Activated T-helper 17 cell treated with anti-CD3 and anti-CD28 coated beads, Interleukin-2, amount 50 U/mL, for 72 hours (primary cell): ENCODE measurements around the gene MAP3K21. TPM values are rescaled to one million over a fixed set of nuclear protein-coding genes. Genes with fewer than 3 reads are reported as not detected.

Source experiments
- ATAC-seq: fragments of 150-1000 bp; cut with Tn5 transposase; replicated peaks from 2 replicates; pipeline ENCODE4 v1.10.0; 2021; ENCODE audit warnings: mild to moderate bottlenecking, moderate library complexity
- H3K27ac Mint-ChIP-seq: one replicate; pipeline ENCODE4 v1.8.0; 2022; ENCODE audit warnings: mixed read lengths
- H3K27me3 Mint-ChIP-seq: one replicate; pipeline ENCODE4 v1.8.0; 2022; ENCODE audit warnings: mixed read lengths
- H3K36me3 Mint-ChIP-seq: one replicate; pipeline ENCODE4 v1.8.0; 2022; ENCODE audit warnings: low read depth, mild to moderate bottlenecking, mixed read lengths
- H3K4me1 Mint-ChIP-seq: one replicate; pipeline ENCODE4 v1.8.0; 2022; ENCODE audit warnings: mixed read lengths
- H3K4me3 Mint-ChIP-seq: one replicate; pipeline ENCODE4 v1.8.0; 2022; ENCODE audit warnings: mild to moderate bottlenecking, mixed read lengths
- H3K9me3 Mint-ChIP-seq: one replicate; pipeline ENCODE4 v1.8.0; 2022; ENCODE audit warnings: mixed read lengths
- total RNA-seq, 2 donors: library from RNA; stranded (reverse); gene quantifications; one replicate each; pipeline ENCODE4 v1.2.3, GENCODE V29; 2022

Gene MAP3K21
- total RNA-seq, 2 donors from 2014 or later, result 7.3 to 17.7 TPM

DNA sequence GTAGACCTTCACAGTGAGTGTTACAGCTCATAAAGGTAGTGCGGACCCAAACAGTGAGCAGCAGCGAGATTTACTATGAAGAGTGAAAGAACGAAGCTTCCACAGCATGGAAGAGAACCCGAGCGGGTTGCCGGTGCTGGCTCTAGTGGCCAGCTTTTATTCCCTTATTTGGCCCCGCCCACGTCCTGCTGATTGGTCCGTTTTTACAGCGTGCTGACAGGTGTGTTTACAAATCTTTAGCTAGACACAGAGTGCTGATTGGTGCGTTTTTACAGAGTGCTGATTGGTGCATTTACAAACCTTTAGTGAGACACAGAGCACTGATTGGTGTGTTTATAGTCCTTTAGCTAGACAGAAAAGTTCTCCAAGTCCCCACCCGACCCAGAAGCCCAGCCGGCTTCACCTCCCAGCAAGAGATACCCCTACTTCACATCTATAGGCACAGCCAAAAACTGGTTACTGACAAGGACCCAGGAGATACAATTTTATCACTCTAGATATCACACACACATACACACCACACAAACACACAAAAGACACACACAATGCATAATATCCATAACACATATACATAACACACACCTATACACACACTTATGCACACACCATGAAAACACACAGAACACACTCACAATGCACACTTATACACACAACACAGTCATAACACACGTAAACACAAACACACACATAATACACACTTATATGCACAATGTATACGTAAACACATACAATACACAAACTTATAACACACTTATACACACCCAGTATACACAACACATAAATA, 68.5 kb downstream of the MAP3K21 start:
- ATAC-seq, result no peak
- peaks cover 21% of the 10 kb centered on the region for H3K27me3 Mint-ChIP-seq
- H3K4me1 Mint-ChIP-seq, result no peaks in the 10 kb centered on the region
- no peaks in the 10 kb centered on the region for H3K9me3 Mint-ChIP-seq
- H3K4me3 Mint-ChIP-seq, result no peak overlapping the region
- H3K36me3 Mint-ChIP-seq, result no peaks in the 10 kb centered on the region
- H3K27ac Mint-ChIP-seq, result no peak overlapping the region

DNA sequence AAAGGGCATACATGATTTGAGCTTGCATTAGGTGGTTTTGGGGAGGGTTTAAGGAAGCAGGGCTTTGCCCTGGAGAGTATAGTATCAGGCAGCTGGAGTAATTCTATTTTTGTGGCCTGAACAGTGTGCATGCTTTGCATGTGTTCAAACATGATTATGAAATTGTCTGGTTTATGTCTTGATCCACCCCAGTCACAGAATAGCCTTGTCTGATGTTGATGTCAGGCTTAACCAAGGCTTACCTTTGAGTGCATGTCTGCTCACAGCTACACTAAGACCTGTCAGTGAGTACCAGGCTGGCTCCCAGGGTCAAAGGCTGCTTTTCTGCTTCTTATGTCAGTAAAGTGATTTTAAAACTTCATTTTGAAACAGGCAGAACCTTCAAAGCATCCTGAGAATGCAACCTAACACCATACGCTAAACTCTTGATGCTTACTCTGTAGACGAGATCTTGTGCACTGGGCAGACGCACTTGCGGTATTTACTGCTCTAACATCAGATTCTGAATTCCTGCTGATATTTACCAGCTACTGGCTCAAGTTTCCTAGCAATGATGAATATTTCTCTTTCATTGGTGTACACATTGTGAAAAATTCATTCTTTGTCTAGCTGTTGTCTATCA, 78.9 kb downstream of the MAP3K21 start:
- peaks cover 4% of the 10 kb centered on the region for H3K9me3 Mint-ChIP-seq
- peak overlapping the region; percentile 76 for H3K27ac Mint-ChIP-seq
- ATAC-seq, result peak; percentile 53
- H3K4me3 Mint-ChIP-seq, result peak overlapping the region; percentile 56
- no peaks in the 10 kb centered on the region for H3K36me3 Mint-ChIP-seq
- H3K27me3 Mint-ChIP-seq, result peaks cover 27% of the 10 kb centered on the region
- H3K4me1 Mint-ChIP-seq, result peaks cover 10% of the 10 kb centered on the region

DNA sequence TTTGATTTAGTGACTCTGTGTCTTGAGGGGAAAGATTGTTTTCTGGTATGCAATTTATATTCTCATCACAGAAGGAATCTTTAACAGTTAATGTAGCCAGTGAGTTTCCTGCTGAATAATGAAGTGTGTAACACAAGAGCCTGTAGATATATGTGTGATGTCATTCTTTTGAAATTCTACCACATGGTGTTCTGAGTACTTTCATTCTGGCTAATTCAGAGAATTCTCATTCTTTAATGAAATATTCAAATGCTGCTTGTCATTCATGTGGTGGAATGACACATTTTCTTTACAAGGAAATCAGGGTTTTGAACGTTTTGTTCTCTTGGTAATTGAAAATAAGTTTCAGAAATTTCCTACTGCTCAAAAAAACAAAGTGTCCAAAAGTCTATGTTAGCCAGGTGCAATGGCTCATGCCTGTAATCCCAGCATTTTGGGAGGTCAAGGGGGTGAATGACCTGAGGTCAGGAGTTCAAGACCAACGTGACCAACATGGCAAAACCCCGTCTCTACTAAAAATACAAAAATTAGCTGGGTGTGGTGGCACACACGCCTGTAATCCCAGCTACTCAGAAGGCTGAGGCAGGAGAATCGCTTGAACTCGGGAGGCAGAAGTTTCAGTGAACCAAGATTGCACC, 79.6 kb downstream of the MAP3K21 start:
- peak; percentile 95 for ATAC-seq
- H3K36me3 Mint-ChIP-seq, result no peaks in the 10 kb centered on the region
- peaks cover 22% of the 10 kb centered on the region for H3K27me3 Mint-ChIP-seq
- H3K9me3 Mint-ChIP-seq, result peaks cover 4% of the 10 kb centered on the region
- peak overlapping the region; percentile 76 for H3K27ac Mint-ChIP-seq
- peaks cover 10% of the 10 kb centered on the region for H3K4me1 Mint-ChIP-seq
- H3K4me3 Mint-ChIP-seq, result peak overlapping the region; percentile 56

DNA sequence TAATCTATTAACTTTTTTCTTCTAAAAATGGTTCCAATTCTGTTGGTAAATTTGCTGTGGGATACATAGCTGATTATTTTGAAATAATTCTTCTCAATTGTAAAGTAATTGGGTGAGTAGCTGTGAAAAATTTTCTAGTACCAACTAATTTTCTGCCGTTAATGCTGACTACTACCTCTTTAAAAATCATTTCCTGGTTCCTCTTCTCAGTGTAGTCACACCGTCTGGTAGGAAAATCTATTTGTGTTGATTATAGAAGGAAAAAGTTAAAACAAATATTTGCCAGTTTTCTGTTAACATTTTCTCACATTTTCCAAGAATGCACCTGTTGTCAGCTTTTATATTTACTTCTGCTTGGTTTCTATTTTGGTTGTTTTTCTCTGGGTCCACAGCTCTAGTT, 82.0 kb downstream of the MAP3K21 start:
- peaks cover 10% of the 10 kb centered on the region for H3K4me1 Mint-ChIP-seq
- H3K36me3 Mint-ChIP-seq, result no peaks in the 10 kb centered on the region
- ATAC-seq, result no peak

DNA sequence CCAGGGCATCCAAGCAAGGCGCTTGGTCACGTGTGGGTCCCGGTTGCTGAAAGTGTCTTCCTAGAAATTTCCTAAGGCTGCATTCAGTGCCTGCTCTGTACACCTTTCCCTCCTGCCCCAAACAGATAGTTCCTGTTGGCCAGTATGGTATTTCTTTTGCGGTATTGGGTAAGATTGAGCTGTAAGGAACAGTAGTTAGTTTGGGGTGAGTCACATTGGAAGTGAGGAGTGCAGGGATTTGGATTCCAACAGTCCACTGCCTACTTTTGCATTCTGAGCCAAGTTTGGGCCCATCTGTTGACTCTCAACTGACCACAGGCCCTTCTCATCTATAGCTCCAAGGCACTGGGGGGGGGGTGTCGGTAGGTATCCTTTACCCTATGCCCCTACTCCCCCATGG, 83.4 kb downstream of the MAP3K21 start:
- Mint-ChIP-seq H3K4me3 (no peak overlapping the region), H3K9me3 (no peaks in the 10 kb centered on the region), H3K27me3 (peaks cover 11% of the 10 kb centered on the region), H3K4me1 (peaks cover 10% of the 10 kb centered on the region), H3K36me3 (no peaks in the 10 kb centered on the region), H3K27ac (no peak overlapping the region)
- no peak for ATAC-seq

More for the DNA sequence above, 82.0 kb downstream of the MAP3K21 start:
- no peaks in the 10 kb centered on the region for H3K9me3 Mint-ChIP-seq
- no peak overlapping the region for H3K4me3 Mint-ChIP-seq
- H3K27ac Mint-ChIP-seq, result no peak overlapping the region
- H3K27me3 Mint-ChIP-seq, result peaks cover 18% of the 10 kb centered on the region

DNA sequence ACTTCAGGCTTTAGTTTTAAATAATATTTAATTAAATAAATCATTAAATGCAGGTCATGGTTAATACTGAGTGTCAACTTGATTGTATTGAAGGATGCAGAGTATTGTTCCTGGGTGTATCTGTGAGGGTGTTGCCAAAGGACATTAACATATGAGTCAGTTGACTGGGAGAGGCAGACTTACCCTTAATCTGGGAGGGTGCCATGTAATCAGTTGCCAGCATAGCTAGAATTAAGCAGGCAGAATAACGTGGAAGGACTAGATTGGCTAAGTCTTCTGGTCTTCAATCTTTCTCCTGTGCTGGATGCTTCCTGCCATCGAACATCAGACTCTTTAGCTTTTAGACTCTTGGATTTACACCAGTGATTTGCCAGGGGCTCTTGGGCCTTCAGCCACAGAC, 85.3 kb downstream of the MAP3K21 start:
- Mint-ChIP-seq H3K4me3 (no peak overlapping the region), H3K27ac (no peak overlapping the region), H3K9me3 (no peaks in the 10 kb centered on the region)

DNA sequence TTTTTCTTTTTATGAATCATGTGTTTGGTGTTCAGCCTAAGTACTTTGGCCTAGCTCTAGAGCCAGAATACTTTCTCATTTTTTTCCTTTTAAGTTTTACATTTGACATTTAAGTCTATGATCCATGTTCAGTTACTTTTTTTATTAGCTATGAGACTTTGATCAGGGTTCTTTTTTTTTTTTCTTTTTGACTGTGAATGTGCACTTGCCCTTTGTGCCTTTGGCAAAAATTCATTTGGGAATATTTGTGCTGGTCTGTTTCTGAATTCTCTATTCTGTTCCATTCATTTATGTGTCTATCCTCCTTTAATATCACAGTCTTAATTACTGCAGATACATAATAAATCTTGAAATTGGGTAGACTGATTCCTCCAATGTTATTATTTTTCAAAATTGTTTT, 93.8 kb downstream of the MAP3K21 start:
- no peak overlapping the region for H3K27ac Mint-ChIP-seq
- no peak for ATAC-seq
- no peaks in the 10 kb centered on the region for H3K9me3 Mint-ChIP-seq
- no peaks in the 10 kb centered on the region for H3K36me3 Mint-ChIP-seq
- H3K27me3 Mint-ChIP-seq, result peaks cover 18% of the 10 kb centered on the region
- no peaks in the 10 kb centered on the region for H3K4me1 Mint-ChIP-seq
- no peak overlapping the region for H3K4me3 Mint-ChIP-seq

More for the DNA sequence above, 85.3 kb downstream of the MAP3K21 start:
- no peaks in the 10 kb centered on the region for H3K4me1 Mint-ChIP-seq
- no peak for ATAC-seq
- H3K36me3 Mint-ChIP-seq, result no peaks in the 10 kb centered on the region
- H3K27me3 Mint-ChIP-seq, result peaks cover 7% of the 10 kb centered on the region

DNA sequence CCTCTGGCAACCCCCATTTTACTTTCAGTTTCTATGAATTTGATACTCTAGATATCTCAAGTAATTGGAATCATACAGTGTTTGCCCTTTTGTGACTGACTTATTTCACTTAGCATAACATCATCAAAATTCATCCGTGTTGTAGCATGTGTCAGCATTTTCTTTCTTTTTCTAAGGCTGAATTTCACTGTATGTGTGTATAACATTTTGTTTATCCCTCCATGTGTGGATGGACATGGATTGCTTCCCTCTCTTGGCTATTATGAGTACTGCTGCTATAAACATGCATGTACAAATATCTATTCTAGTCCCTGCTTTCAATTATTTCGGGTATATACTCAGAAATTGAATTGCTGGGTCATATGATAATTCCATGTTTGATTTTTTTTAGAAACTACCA, 97.3 kb downstream of the MAP3K21 start:
- Mint-ChIP-seq H3K4me1 (no peaks in the 10 kb centered on the region), H3K4me3 (no peak overlapping the region), H3K9me3 (no peaks in the 10 kb centered on the region), H3K27me3 (peaks cover 23% of the 10 kb centered on the region), H3K36me3 (no peaks in the 10 kb centered on the region), H3K27ac (no peak overlapping the region)
- ATAC-seq, result no peak

DNA sequence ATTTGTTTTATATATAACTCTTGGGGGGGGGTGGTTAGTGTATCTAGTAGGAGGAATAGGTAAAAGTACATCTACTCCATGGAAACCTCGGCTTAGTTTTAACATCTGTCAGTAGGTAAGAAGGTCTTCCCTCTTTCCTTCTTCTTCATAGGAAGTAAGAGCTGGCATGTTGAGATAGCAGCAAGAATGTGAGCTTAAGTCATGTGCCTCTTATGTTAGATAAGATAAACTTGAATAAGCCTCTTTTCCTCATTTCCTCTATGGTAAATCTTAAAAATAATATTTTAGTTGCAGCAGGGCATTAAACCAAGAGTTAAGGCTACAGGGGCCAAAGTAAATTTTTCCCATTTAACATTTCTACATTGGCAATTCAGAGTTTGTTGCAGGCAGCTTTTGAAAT, 100.4 kb downstream of the MAP3K21 start:
- H3K36me3 Mint-ChIP-seq, result no peaks in the 10 kb centered on the region
- H3K9me3 Mint-ChIP-seq, result no peaks in the 10 kb centered on the region
- H3K4me3 Mint-ChIP-seq, result no peak overlapping the region
- ATAC-seq, result no peak
- H3K4me1 Mint-ChIP-seq, result no peaks in the 10 kb centered on the region
- H3K27ac Mint-ChIP-seq, result no peak overlapping the region
- H3K27me3 Mint-ChIP-seq, result peaks cover 41% of the 10 kb centered on the region

DNA sequence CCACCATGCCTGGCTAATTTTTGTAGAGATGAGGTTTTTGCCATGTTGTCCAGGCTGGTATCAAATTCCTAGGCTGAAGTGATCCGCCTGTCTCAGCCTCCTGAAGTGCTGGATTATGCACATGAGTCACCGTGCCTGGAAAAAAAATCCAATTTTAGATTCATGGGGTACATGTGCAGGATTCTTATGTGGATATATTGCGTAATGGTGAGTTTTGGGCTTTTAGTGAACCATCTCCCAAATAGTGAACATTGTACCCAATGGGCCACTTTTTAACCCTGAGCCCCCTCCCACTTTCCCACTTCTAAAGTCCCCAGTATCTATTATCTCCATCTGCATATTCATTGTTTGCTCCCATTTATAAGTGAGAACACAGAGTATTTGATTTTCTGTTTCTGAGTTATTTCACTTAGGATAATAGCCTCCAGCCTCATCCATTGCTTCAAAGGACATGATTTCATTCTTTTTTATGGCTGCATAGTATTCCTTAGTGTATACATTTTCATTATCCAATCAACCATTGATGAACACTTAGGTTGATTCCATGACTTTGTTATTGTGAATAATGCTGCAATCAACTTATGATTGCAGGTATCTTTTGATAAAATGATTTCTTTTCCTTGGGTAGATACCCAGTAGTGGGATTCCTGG, 104.4 kb downstream of the MAP3K21 start:
- no peaks in the 10 kb centered on the region for H3K4me1 Mint-ChIP-seq
- no peak overlapping the region for H3K27ac Mint-ChIP-seq

DNA sequence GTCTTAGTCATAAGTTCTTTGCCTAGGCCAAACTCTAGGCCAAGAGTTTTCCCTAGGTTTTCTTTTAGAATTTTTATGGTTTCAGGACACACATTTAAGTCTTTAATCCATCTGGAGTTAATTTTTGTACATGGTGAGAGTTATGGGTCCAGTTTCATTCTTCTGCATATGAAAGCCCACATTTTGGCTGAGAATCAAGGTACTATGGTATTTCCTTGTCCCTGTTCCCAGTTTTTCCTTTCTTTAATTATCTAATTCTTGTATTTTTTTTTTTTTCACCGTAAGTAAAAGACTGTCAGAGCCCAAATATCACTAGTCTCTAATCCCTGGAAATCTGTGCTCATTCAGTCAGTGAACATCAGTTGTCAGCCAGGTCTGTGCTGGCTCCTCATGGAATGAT, 105.4 kb downstream of the MAP3K21 start:
- no peak overlapping the region for H3K27ac Mint-ChIP-seq
- H3K27me3 Mint-ChIP-seq, result peaks cover 48% of the 10 kb centered on the region
- no peak overlapping the region for H3K4me3 Mint-ChIP-seq
- no peaks in the 10 kb centered on the region for H3K9me3 Mint-ChIP-seq
- H3K4me1 Mint-ChIP-seq, result no peaks in the 10 kb centered on the region
- ATAC-seq, result no peak
- H3K36me3 Mint-ChIP-seq, result no peaks in the 10 kb centered on the region

More for the DNA sequence above, 104.4 kb downstream of the MAP3K21 start:
- no peaks in the 10 kb centered on the region for H3K9me3 Mint-ChIP-seq
- H3K27me3 Mint-ChIP-seq, result peaks cover 48% of the 10 kb centered on the region
- H3K4me3 Mint-ChIP-seq, result no peak overlapping the region
- ATAC-seq, result no peak
- H3K36me3 Mint-ChIP-seq, result no peaks in the 10 kb centered on the region

DNA sequence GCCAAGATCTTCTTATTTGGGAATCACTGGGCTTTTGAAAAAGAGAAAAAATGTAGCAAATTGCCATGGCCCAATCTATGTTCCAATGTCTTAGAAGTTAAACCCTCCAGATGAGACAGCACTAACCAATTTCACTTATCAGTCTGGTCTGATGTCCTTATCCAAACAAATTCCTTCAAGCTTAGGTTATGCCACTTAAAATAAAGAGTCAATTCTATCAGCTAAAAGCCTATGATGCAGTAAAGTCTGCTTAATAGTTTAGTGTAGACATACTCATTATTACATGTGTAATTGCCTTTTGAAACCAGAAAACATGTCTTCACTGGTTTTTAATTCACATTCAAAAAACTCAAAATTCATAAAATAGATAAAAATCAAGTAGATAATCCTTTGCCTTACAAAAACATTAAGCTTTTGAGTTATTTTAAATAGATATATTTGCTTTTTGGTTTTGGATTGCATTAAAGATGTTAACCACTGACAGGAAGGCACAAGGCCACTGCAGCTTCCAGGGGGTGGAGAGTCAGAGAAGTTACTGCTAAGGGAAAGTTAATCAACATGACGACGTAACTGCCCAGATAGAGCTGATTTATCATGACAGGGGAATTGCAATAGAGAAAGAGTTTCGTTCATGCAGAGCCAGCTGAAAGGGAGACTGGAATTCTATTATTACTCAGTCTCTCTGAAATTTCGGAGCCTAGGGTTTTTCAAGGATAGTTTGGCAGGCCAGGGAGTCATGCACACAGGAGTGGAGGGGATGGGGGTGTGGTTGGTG, 106.1 kb downstream of the MAP3K21 start:
- Mint-ChIP-seq H3K27ac (no peak overlapping the region), H3K27me3 (peaks cover 44% of the 10 kb centered on the region), H3K36me3 (no peaks in the 10 kb centered on the region), H3K4me1 (no peaks in the 10 kb centered on the region), H3K9me3 (no peaks in the 10 kb centered on the region), H3K4me3 (no peak overlapping the region)
- no peak for ATAC-seq
